ENCODE measurements around the gene ASPDH.
"Not testable (repeated sequence)": the region's sequence is repeated elsewhere in the genome, so short reads cannot be mapped to it uniquely, and the experiment has no call there.

Gene ASPDH

DNA sequence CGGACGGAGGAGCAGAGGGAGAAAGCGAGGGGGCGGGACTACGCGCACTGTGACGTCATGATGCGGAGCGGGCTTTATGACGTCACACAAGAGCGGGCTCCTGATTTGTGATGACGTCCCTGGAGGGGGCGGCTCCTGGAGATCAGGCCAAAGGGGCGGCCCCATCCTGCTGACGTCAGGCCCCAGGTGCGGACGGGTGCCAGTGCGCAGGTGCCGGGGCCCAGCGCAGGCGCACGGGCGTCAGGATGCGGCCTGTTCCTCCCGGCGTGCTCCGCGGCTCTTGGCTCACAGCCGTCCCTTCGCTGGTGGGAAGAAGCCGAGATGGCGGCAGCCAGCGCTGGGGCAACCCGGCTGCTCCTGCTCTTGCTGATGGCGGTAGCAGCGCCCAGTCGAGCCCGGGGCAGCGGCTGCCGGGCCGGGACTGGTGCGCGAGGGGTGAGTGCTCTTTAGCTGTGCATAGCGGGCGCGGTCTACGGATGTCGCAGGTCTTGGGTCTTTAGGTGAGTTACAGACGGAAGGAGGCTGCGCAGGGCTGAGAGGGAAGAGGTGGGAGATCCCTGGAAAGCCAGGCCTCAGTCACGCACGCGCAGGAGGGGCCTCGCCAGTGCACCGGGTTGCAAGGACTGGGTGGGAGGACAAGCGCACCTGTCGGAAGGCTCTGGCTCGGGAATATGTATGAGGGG is 37.3 kb downstream of the ASPDH start, which contains the start of the genes EMC10 and GARIN5A:
Gene EMC10 (plus strand): TSS at position 284 of the 683 bp plus-strand sequence. CDS start 38 bp downstream, at position 322.
Gene GARIN5A (minus strand): TSS at position 625 of the 683 bp plus-strand sequence. CDS start 460 bp downstream, at position 165.
- peak; percentile 84 to 88 for DNase-seq

DNA sequence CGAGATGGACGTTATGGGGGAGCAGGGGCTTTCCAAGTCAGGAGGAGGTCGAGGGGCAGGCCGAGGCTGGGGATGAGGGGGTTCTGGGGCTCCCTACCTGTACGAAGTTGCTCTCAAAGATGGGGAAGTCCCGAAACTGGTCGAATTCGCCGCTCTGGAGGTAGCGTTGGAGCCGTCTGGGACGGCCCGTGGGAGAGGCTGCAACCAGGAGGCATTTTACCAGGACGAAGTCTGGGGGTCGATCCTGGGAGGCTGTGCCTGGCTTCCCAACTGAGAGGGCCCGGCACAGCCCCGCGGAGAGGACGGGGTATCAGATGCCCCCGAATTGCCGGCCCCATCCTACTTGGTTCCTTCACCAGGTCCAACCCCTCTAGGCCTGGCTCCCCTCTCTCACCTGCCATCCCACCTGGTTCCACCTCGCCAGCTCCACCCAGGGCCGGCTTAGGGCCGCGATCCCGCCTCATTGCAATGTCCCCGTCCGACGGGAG is 37.9 kb downstream of the ASPDH start:
- no peak for DNase-seq

DNA sequence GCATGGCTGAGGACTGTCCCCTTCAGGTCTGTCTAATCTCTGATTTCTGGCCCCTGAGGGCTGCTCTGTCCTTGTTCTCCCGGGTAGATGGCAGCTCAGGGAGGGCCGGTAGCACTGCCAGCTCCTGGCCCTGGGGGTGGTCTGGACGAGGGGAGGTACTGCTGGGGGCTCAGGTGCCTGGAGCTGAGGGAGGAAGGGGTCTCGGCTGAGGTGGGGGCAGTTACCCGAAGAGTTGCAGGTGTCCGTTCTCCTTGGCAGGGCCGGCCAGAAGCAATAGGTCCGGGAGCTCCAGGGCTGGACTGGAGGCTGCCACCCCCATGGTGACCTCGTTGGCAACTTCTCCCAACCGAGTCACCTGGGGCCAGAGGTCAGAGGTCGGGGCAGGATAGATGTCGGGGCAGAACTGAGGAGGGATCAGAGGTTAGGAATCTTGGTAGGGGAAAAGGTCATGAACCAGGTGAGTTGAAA is 38.6 kb downstream of the ASPDH start:
- no peak for DNase-seq

DNA sequence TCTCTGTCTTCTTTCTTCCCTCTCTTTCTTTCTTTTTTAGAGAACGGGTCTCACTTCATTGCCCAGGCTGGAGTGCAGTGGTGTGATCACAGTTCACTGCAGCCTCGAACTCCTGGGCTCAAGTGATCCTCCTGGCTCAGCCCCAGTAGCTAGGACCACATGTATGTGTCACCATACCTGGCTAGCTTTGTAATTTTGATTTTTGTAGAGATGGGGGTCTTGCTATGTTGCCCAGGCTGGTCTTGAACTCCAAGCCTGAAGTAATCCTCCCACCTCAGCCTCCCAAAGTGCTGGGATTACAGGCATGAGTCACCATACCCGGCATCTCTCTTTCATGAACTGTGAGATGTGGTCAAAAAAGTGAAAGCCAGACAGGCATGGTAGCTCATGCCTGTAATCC is 40.4 kb downstream of the ASPDH start:
- not testable (repeated sequence) for DNase-seq

DNA sequence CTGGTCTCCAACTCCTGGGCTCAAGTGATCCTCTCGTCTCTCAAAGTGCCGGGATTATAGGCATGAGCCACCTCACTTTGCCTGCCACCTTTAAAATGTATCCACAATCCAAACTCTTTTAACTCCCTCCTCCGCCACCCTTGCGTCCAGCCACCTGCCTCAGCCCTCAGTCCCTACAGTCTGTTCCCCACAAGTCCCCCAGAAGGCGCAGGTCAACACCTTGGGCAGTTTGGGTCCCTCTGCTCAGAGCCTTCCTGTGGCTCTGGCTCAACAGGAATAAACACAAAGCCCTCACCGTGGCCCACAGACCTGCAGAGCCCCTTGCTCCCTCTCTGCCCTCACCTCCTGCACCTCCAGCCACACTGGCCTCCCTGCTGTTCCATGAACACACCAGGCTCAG is 44.9 kb downstream of the ASPDH start:
- DNase-seq, result no peak

- DNase-seq, result no peak
Measured at GRCh38 chr19:50467566-50467965, 46.1 kb downstream of the ASPDH start.

DNA sequence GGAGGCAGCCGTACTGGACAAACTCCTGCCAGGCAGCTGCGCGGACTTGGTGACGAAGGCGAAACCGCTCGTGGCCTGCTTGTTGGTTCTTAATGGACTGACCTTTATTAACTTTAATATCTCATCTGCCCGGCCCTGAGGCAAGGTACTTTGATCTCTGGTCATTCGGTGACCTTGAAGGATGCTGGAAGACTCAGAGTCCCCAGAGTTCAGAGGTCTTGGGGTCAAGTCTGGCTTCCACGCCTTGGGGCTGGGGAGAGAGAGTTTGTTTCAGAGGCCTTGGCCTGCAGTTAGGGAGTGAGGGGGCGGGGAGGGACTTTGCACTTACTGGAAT is 47.0 kb downstream of the ASPDH start:
- DNase-seq, result no peak

- peak; percentile 77 to 92 for DNase-seq
Measured at GRCh38 chr19:50465986-50466705, 47.6 kb downstream of the ASPDH start.

- no peak for DNase-seq
Measured at GRCh38 chr19:50465000-50465399, 48.7 kb downstream of the ASPDH start.

GRCh38 chr19:50464348-50464747 is 49.4 kb downstream of the ASPDH start:
- DNase-seq, result no peak

- no peak for DNase-seq
Measured at GRCh38 chr19:50462970-50463369, 50.7 kb downstream of the ASPDH start.

Measured in SHP77 (cell line).